Occipital lobe (tissue), 2 donors: ENCODE data around the gene HIPK2. TPM values are rescaled to one million over a fixed set of nuclear protein-coding genes. Genes with fewer than 3 reads are reported as not detected.

Experiments used
- DNase-seq: peaks from one replicate; lab custom pipeline; 2025; lab: John Stamatoyannopoulos, UW
- total RNA-seq: library from RNA; depleted of rRNA; stranded (reverse); fragments of >200 nt; gene quantifications from one replicate; pipeline ENCODE4 v1.2.3, GENCODE V29; 2014

The HIPK2 gene
- total RNA-seq: 12.0 TPM

- DNase-seq: peak; percentile 61
Observed at GRCh38 chr7:139777948-139778841, at the start of gene HIPK2. TSS of gene HIPK2 (minus strand) at chr7:139777998. CDS start at chr7:139777623, 375 bp downstream.

GRCh38 chr7:139827042-139827441, 49.2 kb upstream of the HIPK2 start:
- DNase-seq: no peak

- no peak for DNase-seq
Observed at GRCh38 chr7:139825666-139826290, 48.0 kb upstream of the HIPK2 start.

- no peak for DNase-seq
Observed at GRCh38 chr7:139823959-139824521, 46.2 kb upstream of the HIPK2 start.

GRCh38 chr7:139822855-139823254, 45.1 kb upstream of the HIPK2 start:
- DNase-seq: no peak

GRCh38 chr7:139821349-139822105, 43.7 kb upstream of the HIPK2 start:
- no peak for DNase-seq

- no peak for DNase-seq
Observed at GRCh38 chr7:139820089-139820488, 42.3 kb upstream of the HIPK2 start.

GRCh38 chr7:139817249-139817648, 39.5 kb upstream of the HIPK2 start:
- DNase-seq: no peak

GRCh38 chr7:139813689-139814088, 35.9 kb upstream of the HIPK2 start:
- DNase-seq: no peak

GRCh38 chr7:139813151-139813550, 35.4 kb upstream of the HIPK2 start:
- DNase-seq: no peak

- no peak for DNase-seq
Observed at GRCh38 chr7:139811066-139811465, 33.3 kb upstream of the HIPK2 start.

GRCh38 chr7:139808846-139809442, 31.1 kb upstream of the HIPK2 start:
- no peak for DNase-seq

GRCh38 chr7:139808427-139808826, 30.6 kb upstream of the HIPK2 start:
- no peak for DNase-seq

- DNase-seq: no peak
Observed at GRCh38 chr7:139807009-139807408, 29.2 kb upstream of the HIPK2 start.

GRCh38 chr7:139804571-139804970, 26.8 kb upstream of the HIPK2 start:
- no peak for DNase-seq

- no peak for DNase-seq
Observed at GRCh38 chr7:139799586-139799985, 21.8 kb upstream of the HIPK2 start.

- no peak for DNase-seq
Observed at GRCh38 chr7:139798892-139799291, 21.1 kb upstream of the HIPK2 start.

- no peak for DNase-seq
Observed at GRCh38 chr7:139798221-139798620, 20.4 kb upstream of the HIPK2 start.

- no peak for DNase-seq
Observed at GRCh38 chr7:139797607-139798006, 19.8 kb upstream of the HIPK2 start.

- no peak for DNase-seq
Observed at GRCh38 chr7:139791316-139791715, 13.5 kb upstream of the HIPK2 start.

- no peak for DNase-seq
Observed at GRCh38 chr7:139784648-139785047, 6.8 kb upstream of the HIPK2 start.
